ENCODE results near the gene PAFAH1B2.

The PAFAH1B2 gene

DNA sequence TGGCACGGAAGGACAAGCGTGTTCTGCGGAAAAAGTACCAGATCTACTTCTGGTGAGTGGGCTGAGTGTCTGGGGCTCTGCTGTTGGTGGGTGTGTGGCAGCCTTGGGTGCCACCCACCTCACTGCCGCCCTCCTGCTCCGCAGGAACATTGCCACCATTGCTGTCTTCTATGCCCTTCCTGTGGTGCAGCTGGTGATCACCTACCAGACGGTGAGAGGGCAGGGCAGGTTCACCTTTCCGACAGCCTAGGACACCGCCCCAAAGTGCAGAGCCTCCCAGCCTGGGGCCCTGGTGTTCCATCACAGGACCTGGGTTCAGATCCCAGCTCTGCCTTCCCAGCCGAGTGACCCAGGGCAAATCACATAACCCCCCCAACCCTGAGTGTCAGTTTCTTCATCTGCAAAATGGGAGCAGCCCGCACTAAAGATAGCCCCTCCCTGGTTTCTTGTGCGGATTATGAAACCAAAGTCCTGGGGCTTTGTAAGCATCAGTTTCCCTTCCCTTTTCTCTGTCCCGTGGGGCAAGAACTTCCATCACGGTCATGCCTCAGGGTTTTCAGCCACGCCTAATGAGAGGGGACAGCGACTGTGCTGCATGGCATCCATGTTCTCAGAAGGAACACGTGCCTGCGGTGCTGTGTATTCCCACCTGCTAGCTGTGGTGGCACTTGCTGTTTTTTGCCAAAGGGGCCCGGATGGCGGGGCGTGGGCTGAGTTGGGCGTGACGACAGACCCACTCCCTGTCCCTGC, 45.3 kb downstream of the PAFAH1B2 start:
- no peak for DNase-seq

DNA sequence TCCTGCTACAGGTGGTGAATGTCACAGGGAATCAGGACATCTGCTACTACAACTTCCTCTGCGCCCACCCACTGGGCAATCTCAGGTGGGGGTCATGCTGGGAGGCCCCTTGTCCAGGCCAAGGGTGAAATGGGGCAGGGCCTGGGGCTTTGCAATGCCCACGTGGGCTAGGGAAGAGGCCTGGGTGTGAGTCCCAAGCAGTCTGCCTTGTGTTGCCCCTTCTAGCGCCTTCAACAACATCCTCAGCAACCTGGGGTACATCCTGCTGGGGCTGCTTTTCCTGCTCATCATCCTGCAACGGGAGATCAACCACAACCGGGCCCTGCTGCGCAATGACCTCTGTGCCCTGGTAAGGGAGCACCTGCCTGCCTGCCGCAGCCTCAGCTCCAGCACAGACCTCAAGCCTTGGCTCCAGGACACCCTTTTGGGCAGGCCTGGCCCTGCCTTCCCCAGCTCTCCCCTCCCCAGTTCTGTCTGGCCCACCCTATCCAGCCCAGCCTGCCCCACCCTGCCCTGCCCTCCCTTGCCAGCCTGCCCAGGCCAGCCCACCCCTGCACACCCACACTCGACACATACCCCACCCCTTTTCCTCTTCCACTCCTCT, 46.0 kb downstream of the PAFAH1B2 start:
- no peak for DNase-seq

DNA sequence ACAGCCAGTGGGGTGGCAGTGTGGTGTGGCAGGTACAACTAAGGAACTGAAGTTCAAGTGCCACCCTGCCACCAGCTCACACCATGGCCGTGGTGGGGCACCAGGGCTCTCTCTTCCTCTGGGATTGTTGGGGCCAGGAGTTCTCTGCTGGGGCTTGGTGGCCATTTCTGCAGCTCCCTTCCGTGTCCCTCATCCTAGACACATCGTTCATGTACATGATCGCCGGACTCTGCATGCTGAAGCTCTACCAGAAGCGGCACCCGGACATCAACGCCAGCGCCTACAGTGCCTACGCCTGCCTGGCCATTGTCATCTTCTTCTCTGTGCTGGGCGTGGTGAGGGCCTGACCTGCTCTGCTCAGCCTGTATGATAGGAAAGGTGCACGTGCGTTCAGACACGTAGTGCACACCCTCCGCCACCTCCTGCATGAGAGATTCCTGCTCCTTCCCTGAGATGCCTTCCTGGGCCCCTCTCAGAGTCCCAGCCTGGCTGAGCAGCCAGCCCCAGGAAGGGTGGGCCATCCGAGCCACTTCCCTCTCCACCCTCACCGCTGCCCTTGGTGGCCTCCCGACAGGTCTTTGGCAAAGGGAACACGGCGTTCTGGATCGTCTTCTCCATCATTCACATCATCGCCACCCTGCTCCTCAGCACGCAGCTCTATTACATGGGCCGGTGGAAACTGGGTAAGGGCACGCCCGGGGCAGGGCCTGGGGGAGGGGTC, 47.8 kb downstream of the PAFAH1B2 start:
- DNase-seq = no peak

DNA sequence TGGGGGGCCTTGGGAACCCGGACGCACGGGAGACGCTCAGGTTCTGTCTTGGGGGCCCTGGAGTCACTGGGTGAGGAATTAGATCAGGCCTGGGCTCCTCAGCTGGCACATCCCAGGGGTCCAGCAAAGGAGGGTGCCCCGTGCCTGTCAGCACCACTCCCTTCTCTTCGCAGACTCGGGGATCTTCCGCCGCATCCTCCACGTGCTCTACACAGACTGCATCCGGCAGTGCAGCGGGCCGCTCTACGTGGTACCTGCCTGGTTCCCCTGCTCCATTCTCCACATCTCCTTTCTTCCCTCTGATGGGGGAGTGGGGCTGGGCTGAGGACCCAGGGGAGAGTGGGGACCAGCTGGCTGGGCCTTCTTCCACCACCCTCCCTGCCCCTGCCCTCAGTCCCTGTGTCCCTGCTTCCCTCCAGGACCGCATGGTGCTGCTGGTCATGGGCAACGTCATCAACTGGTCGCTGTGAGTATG, 48.4 kb downstream of the PAFAH1B2 start:
- no peak for DNase-seq

DNA sequence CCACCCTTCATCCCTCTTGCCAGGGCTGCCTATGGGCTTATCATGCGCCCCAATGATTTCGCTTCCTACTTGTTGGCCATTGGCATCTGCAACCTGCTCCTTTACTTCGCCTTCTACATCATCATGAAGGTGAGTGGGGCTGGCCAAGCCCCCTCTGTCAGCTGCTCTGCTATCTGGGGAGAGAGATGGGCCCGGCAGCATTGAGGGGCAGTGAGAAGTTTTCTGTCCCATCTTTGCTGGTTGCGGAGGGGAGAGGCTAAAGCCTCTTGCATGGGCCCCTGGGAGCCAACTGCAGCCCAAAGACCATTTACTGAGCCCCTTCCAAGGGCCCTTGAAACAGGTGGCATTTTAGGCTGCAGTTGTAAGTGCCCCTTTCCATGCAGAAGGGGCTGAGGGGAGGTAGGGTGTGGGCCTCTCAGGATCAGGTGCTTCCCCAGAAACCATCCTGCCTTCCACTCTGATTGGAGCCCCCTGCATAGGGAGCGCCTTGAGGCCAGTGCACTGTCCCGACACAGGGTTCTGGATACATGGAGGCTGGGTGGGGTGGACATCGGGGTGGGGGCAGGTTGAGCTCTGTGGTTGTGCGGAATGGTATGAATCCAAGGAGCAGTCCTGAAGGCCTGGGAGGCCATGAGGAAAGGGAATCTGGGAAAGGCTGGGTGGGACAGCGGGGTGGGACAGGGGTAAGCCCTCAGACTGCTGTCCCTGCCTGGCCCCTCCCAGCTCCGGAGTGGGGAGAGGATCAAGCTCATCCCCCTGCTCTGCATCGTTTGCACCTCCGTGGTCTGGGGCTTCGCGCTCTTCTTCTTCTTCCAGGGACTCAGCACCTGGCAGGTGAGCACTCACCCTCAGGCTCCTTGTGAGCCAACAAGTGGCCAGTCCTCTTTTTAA, 49.3 kb downstream of the PAFAH1B2 start:
- no peak for DNase-seq

DNA sequence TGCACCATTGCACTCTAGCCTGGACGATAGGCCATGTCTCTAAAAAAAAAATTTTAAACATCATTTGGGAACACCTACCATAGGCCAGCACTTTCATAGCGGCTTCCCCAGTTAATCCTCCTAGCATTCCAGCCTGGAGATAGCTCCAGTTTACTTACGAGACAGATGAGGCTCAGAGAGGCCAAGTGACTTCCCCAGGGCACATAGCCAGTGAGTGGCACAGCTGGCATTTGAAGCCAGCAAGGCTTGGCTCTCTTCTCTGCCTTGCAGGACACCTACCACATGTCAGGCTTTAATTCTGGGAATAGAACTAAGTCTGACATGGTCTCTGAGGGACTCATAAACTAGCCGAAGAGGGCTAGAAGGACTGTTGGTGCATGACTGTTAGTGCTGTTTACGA, 50.2 kb downstream of the PAFAH1B2 start:
- no peak for DNase-seq

DNA sequence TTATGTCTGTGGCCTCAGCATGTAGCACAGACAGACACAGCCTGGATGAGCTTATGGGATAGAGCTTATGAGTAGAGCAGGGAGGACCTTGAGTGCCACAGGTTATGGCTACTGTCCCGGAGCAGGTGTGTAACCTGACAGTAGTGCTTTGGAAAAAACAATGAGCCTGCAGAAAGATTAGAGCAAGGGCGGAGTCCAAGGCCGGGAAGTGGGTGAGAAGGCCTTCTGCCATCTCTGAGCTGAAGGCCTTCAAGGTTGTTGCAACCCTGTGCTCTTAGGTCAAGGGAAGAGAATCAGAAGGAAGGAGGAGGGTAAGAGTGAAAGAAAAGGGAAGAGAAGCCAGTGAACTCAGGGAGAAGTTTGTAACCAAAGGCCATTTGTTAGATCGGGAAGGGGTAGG, 51.2 kb downstream of the PAFAH1B2 start:
- DNase-seq = no peak

DNA sequence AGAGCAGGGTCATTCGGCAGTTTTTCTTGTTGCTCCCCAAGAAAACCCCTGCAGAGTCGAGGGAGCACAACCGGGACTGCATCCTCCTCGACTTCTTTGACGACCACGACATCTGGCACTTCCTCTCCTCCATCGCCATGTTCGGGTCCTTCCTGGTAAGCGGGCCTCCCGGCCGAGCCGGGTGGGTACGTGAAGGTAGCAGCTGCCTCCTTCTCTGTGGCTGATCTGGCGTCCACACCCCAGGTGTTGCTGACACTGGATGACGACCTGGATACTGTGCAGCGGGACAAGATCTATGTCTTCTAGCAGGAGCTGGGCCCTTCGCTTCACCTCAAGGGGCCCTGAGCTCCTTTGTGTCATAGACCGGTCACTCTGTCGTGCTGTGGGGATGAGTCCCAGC, 51.7 kb downstream of the PAFAH1B2 start:
- no peak for DNase-seq

DNA sequence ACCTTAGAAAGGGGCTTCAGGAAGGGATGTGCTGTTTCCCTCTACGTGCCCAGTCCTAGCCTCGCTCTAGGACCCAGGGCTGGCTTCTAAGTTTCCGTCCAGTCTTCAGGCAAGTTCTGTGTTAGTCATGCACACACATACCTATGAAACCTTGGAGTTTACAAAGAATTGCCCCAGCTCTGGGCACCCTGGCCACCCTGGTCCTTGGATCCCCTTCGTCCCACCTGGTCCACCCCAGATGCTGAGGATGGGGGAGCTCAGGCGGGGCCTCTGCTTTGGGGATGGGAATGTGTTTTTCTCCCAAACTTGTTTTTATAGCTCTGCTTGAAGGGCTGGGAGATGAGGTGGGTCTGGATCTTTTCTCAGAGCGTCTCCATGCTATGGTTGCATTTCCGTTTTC, 52.9 kb downstream of the PAFAH1B2 start:
- no peak for DNase-seq

DNA sequence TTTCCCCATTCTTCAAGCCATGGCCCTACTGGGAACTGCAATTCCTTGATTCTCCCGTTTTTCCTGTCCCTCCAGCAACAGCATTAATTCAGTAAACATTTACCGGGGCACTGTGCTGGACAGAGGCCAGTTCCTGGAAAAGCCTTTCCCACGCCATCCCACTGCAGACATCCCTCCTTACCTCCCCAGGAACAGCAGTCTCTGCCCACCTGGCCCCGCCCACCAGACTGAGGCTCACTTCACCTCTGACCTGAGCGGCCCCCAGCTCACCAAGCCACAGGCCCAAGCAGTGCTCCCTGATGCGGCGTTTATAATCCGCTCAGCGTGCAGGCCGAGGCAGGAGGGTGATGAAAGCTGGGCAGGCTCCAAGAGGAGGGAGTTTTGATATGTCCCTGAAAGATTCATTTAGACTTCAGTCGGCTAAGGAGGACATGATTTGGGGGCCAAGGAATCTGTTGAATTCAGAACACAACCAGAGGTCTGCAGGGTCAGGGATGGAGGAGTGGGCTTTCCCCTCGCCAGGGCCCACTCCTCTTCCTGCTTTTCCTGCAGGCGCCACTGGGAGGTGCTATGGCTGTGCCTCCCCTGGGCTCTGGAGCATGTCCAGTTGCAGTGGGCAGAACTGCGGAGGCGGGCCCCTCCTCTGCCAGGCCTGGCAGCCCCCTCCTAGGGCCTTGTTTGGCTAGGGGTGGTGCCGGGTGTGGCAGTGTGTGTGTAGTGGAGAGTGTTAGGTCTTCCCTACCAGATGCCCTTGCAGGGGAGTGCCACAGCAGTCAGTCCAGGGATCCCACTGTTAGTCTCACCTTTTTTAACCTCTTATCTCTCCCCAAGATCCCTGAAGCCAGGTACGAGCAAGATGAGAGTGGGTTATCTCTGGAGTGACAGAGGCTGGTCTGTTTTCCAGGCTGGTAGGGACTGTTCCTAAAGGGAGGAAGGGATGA, 53.7 kb downstream of the PAFAH1B2 start:
- no peak for DNase-seq

DNA sequence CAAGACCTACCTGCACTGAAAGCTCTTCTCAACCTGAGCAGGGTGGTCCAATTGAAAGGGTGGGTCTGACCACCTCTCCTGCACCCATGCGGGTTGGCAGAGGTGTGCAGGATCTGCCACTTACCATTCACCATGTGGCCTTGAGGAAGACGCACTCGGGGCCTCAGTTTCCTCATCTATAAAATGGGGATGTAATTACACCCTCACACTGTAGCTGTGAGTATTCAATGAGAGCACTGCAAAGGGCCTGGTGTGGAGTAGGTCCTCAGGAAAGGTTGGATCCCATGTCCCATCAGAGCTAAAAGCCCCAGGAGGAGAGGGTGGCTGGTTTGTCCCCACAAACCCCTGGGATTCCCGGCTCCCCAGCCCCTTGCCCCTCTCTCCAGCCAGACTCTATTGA, 54.5 kb downstream of the PAFAH1B2 start:
- DNase-seq = no peak

DNA sequence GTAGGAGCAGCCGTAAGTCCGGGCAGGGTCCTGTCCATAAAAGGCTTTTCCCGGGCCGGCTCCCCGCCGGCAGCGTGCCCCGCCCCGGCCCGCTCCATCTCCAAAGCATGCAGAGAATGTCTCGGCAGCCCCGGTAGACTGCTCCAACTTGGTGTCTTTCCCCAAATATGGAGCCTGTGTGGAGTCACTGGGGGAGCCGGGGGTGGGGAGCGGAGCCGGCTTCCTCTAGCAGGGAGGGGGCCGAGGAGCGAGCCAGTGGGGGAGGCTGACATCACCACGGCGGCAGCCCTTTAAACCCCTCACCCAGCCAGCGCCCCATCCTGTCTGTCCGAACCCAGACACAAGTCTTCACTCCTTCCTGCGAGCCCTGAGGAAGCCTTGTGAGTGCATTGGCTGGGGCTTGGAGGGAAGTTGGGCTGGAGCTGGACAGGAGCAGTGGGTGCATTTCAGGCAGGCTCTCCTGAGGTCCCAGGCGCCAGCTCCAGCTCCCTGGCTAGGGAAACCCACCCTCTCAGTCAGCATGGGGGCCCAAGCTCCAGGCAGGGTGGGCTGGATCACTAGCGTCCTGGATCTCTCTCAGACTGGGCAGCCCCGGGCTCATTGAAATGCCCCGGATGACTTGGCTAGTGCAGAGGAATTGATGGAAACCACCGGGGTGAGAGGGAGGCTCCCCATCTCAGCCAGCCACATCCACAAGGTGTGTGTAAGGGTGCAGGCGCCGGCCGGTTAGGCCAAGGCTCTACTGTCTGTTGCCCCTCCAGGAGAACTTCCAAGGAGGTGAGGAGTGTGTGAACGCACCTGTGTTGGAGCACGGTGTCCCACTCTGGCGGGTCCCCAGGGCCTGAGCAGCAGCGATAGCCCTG, 55.2 kb downstream of the PAFAH1B2 start, which contains the start of gene TAGLN:
TSS of gene TAGLN (plus strand) at position 318 of the 863 bp plus-strand sequence. CDS start 3,644 bp downstream, outside the sequence.
- DNase-seq = no peak

DNA sequence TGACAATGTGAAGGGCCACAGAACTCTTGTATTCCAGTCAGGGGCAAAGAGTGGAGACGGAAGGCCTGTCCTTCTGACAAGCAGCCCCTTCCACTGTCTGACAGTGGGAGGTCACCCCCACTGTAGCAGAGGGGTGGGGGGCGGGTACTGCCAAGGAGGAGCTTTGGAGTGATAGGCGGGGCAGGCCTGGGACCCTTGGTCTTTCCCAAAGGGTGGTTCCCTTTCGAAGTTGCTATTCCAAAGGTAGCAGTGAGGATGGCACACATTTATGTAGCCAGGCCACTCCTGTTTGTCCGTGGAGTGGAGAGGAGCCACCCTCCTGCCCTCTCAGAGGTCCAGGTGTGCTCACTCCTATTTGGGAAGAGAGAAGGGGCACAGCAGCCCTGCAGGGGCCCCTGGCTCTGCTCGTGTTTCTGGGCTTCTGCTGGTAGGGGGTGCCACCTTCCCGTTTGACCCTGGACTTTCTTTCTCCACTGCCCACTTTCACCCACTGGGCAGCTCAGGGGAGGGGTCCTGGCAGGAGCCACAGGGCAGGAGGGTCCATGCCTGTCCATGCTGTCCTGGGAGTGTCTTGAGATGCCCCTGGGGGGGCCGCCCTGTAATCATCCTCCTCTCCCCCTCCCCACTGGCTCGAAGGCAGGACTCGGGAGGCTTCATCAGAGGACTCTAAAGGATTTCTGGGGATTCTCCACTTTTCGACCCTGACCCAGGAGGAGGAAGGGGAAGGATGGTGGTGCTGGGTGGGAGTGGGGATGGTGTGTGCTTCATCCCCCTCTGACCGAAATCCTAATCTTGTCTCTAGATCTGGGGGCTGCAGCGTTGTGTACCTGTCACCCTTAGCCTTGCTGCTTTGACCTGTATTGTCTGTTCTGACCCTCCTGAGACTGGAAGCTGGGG, 56.1 kb downstream of the PAFAH1B2 start:
- no peak for DNase-seq

DNA sequence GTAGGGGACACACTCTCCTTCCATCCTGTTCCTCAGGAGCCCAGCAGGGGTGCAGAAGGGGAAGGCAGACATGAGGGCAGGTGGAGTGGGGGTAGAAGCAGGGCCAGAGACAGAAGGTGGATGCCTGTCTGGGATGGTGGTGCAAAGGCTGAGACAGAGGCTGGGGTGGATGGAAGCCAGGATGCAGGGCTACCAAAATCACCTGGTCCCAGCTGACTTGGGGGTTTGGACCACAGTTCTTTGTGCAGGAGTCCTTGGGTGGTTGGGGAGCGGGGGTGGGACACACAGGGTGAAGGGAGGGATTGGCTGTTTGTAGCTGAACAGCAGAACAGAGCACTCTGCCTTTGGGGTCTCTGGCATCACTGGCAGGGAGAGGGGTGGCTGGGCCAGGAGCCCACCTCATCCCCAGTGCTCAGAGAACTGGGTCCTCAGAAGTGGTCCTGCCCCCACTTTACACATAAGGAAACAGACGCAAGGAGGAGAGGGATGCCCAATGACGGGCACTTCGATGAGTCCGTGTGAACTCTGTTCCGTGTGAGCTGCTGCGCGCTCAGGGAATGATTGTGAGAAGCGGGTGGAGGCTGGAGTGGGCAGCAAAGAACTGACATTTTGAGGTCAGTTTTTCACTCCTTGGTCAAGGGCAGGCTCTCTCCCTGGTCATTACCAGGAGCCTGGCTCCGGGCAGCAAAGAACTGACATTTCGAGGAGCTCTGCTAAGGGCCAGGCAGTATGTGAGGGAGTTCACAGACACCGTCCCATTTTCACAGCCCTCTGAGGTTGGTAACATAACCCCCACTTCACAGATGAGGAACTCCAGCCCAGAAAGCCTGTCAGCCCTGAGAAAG, 56.9 kb downstream of the PAFAH1B2 start:
- no peak for DNase-seq

DNA sequence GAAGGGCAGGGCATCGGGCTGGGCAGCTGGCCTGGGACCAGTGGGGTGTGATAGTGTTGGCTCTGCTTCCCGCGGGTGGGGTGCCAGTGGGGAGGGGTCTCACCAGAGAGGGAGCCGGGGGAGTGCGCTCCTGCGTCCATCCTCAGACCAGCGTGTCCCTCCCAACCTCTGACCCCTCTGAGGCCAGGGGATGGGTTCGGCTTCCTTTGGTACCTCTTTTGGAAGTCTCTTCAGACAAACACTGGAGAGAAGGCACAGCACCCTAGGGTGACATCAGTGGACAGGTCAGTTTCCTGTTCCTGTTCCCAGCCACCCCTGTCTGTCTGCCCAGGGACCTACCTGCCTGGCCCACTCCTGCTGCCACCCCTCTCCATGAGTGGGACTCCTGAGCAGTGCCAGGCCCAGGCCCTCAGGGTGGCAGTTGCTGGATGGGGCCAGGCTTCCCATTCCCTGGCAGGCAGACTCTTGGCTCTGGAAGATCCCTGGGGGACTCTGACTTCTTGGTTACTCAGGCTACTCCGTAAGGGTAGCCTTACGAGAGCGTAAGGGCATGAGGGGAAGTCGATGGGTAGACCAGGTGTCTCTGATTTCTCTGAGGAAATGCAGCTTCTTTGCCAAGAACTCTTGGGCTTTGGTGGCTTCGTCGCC, 57.7 kb downstream of the PAFAH1B2 start:
- no peak for DNase-seq

DNA sequence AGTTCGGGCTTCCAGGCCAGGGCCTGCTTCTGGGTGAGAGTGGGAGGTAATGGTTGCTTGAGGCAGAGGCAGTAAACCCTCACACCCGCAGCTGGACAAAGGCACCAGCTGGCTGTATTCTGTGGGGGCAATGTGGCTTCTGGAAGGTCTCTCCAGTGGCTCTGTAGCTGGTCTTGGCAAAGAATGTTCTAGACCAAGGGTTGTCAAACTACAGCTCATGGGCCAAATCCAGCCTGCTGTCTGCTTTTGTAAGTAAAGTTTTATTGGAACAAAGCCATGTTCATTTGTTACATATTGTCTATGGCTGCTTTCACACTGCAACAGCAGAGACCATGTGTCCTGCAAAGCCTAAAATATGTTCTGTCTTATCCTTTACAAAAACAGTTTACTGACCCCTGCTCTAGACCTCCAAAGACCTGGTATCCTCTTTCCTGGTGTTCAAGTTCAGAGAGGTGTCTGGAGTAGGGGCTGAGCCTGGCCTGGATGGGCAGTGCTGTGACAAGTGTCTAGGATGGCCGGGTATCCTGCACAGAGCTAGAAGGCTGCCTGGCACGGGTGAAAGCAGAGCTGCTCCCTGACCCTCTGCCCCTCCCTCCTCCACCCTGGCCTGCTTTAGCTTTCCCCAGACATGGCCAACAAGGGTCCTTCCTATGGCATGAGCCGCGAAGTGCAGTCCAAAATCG, 58.4 kb downstream of the PAFAH1B2 start:
- no peak for DNase-seq

DNA sequence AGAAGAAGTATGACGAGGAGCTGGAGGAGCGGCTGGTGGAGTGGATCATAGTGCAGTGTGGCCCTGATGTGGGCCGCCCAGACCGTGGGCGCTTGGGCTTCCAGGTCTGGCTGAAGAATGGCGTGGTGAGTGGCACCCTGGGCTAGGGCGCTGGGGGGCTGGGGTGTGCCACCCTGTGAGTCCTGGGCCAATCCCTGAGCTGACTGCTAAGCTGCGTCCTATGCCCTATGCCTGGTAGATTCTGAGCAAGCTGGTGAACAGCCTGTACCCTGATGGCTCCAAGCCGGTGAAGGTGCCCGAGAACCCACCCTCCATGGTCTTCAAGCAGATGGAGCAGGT, 59.0 kb downstream of the PAFAH1B2 start:
- no peak for DNase-seq

Measured in activated CD4-positive, alpha-beta T cell treated with anti-CD3 and anti-CD28 coated beads, Interleukin-2, amount 50 U/mL, for 16 hours (primary cell).